HT1080 (cell line): Measurements from ENCODE around the gene SLC35G3. TPM values are rescaled to one million over a fixed set of nuclear protein-coding genes. Genes with fewer than 3 reads are reported as not detected.
"Not testable (repeated sequence)": the region's sequence is repeated elsewhere in the genome, so short reads cannot be mapped to it uniquely, and the experiment has no call there.

Source experiments
- DNase-seq: peaks from one replicate; pipeline ENCODE4 v3.0.0-alpha.2; 2015; ENCODE audit warnings: low read depth
- total RNA-seq: library from RNA; depleted of rRNA; stranded (reverse); fragments of >200 nt; shearing (Covaris generic); gene quantifications from 2 replicates; pipeline ENCODE4 v1.2.3, GENCODE V29; 2014

Gene SLC35G3
- total RNA-seq, 1 experiment from 2014 or later, result not detected

DNA sequence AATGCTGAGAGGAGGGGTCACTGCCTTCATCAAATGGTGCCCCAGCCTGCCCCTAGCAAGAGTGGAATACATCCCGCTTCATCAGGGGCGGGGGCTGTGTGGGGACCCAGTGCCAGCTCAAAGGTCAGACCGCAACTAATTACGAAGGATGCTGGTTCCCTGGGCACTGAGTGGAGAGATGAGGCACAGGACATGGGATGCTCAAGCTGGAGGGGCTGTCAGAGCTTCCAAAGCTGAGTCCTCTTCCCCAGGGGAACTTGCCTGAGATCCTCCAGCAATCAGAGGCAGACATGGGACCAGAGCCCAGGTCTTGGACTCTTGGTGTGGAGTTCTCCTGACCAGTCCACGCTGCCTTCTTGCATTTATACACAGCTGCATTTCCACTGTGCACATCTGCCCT, 27.7 kb downstream of the SLC35G3 start:
- DNase-seq, result no peak

DNA sequence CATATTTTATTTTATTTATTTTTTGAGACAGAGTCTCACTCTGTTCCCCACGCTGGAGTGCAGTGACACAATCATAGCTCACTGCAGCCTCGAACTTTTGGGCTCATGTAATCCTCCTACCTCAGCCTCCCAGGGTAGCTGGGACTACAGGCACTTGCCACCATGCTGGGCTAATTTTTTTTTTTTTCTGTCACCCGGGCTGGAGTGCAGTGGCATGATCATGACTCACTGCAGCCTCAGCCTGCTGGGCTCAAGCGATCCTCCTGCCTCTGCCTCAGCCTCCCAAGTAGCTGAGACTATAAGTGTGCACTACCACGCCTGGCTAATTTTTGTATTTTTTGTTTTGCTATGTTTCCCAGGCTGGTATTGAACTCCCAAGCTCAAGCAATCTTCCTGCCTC, 29.5 kb downstream of the SLC35G3 start:
- DNase-seq, result peak; percentile 23

DNA sequence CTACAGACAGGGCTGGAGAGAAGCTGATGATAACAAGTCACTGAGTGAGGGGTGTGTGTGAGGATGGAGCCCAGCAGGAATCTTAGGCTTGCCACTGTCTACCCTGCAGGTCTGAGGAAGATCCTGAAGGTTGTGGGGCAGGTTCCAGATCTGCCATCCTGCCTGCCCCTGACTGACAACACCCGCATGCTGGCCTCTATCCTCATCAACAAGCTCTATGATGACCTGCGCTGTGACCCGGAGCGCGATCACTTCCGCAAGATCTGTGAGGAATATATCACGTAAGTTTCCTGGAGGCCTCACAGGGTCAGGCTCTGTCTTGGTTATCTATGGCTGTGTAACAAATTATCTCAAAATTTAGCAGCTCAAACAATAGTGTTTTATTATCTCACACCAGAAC, 30.3 kb downstream of the SLC35G3 start:
- no peak for DNase-seq

DNA sequence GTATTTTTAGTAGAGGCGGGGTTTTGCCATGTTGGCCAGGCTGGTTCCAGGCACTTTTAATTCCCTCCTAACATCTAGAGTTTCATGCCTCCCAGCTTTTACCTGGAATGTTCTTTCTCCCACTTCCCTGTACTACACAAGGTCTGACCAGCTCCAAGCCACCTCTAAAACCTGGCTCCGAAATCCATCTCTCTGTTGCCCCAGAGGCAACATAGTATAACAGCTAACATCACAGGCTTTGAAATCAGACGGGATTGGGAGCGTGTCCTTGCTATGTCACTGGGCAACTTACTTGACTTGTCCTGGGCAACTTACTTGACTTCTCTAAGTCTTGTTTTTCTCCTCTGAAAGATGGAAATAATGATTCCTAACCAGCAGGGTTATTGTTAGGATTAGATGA, 31.4 kb downstream of the SLC35G3 start:
- no peak for DNase-seq

DNA sequence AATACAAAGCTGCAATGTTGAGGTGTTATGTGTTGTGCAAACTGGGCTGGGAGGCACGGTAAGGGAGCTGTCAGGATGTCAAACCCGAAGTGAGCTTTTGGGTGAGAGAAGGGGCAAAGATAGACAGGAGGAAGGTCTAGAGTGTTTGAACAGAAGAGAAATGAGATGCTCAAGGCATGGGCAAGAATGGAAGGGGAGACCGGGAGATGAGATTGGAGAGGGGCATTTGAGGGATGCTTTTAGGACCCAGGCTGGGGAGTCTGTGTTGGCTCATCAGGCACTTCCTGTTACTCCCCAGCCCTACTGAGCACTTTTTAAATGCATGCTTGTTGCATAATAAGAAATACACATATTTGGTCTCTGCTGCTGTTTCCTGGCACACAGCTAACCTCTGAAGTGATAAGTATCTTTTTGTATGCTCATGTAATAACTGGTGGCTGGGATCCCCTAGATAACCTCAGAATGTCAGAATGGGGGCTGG, 32.9 kb downstream of the SLC35G3 start:
- DNase-seq, result no peak

DNA sequence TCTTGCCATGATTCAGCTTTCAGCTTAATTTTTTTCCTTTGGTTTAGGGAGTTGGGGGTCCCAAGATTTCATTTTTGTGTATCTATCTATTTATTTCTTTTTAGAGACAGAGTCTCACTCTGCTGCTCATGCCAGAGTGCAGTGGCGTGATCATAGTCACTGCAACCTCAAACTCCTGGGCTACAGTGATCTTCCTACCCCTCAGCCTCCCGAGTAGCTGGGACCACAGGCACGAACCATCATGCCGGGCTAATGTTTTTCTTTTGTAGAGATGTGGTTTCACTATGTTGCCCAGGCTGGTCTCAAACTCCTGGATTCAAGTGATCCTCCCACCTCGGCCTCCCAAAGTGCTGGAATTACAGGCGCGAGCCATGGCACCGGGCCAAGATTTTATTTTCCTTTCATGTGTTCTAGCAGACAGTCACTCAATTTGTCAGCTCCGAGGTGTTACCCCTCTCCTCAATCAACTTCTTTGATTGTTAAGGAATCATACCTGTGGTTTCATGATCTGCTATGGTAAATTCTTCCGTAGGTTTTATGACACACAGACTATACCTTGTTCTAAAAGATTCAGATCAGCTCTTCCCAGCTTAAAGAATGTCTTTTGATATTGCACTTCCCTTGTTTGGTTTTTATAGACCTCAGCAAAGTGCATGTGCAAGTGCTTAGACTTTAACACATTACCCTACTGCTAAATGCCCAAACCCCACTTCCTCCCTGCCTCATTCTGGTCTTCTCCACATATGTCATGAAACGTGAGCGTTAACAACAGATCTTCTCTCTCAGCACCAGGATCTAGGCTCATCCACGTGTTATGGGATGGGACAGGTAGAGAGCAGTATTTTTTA, 33.6 kb downstream of the SLC35G3 start:
- no peak for DNase-seq

DNA sequence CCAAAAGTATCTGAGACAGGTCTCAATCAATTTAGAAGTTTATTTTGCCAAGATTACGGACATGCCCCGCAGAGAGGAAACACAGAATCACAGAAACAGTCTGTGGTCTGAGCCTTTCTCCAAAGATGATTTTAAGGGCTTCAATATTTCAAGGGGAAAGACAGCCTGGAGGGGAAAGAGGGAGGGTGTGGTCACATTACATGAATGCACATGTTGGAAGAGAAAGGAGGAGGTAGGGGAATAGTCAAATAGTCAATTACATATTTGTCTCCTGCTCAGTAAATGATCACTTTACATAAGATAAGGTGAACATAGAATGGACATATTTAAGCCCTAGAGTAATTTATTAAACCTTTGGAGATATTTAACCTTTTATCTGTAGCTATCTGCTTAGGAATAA, 34.3 kb downstream of the SLC35G3 start:
- no peak for DNase-seq

DNA sequence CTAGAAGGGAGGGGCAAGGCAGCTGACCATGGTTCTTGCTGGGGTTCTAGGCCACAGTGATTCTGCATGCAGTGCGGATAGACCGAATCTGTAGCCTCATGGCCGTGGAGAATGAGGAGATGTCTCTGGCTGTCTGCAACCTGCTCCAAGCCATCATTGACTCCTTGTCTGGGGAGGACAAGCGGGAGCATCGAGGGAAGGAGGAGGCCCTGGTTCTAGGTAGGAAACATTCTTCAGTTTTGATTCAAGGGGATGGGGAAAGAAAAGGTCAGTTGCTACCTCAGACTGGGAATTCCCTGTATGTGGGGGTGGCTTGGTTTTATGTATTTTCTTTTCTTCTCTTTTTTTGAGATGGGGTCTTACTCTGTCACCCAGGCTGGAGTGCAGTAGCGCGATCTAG, 38.9 kb downstream of the SLC35G3 start:
- DNase-seq, result no peak

DNA sequence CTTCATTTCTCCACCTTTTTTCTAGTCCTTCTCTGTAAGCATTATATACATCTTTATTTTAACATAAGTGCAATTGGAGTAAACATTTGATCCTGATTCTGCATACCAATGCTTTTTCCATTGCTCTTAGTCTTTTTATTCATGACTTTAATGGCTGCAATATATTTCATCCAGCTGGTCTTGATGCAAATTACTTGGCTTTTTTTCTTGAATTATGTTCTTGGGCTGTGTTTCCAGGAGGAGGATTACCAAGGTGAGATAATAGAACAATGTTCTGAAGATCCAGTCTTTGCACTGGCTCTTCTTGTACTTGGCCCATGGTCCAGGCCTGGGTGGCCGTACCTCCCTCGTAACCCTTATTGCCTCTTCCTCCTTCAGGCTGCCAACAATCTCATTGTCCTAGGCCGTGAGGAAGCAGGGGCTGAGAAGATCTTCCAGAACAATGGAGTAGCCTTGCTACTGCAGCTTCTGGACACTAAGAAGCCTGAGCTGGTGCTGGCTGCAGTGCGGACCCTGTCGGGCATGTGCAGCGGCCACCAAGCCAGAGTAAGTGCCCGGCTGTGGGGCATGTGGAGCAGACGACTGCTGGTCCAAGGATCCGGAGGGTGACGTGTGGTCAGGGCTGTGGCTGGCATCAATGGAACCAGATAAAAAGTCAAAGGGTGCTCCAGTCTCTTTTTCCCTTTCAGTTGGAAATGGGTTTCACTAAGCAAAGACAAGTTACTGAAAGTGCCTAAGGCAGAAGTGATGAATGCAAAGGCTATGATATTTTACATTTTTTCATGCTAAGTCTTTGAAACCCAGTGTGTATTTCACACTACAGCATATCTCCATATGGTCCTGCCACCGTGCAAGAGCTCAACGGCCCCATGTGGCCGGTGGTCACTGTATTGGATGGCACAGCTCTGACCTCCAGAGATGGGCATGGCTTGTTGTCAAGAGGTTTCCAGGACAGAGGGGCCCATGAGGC, 39.7 kb downstream of the SLC35G3 start:
- no peak for DNase-seq

DNA sequence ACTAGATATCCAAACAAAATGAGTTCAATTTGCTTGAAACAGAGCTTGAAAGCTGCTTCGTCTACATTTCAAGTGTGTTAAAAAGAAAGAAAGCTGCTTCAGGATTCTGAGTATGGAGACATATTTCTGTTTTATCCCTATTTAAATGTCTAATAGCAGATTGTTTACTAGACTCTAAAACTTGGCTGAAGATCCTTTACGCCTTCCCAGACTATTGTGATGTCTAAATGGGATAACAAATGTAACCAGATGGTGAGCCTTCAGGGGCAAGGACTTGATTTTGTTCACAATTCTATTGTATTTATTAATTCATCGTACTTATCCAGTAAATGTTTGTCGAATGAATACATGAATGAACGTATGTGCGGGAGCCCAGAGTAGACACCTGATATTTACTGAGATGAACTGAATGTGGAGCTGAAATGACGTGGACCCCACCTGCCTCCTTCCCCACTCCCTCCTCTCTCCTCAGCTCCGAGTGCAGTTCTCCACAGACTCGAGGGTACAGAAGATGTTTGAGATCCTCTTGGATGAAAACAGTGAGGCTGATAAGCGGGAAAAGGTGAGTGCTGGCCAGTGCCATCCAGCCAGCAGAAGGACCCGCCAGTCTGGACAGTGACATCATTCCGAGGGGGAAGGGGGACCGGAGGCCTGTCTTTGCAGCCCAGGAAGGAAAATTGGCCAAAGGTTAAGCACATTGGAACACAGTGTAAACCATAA, 41.6 kb downstream of the SLC35G3 start:
- DNase-seq, result no peak

DNA sequence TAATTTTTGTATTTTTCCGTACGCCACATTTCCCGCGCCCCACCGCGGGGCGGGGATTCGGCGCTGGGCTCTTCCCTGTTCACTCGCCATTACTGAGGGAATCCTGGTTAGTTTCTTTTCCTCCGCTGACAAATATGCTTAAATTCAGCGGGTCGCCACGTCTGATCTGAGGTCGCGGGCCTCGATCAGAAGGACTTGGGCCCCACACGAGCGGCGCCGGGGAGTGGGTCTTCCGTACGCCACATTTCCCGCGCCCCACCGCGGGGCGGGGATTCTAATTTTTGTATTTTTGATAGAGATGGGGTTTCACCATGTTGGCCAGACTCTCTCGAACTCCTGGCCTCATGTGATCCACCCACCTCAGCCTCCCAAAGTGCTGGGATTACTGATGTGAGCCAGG, 43.1 kb downstream of the SLC35G3 start:
- not testable (repeated sequence) for DNase-seq

DNA sequence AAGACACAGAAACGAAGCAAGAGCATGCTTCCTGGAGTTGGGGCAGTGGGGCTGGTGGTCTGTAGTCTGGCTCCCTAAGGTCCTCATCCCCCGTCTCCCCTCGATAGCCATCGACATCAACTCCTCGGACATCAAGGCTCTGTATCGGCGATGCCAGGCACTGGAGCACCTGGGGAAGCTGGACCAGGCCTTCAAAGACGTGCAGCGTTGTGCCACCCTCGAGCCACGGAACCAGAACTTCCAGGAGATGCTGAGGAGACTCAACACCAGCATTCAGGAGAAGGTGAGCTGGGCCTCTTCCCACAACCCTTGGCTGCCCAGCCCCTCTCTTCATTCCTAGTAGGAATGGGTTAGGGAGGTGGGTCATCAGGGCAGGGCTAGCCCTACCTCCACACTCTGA, 44.3 kb downstream of the SLC35G3 start:
- DNase-seq, result no peak

DNA sequence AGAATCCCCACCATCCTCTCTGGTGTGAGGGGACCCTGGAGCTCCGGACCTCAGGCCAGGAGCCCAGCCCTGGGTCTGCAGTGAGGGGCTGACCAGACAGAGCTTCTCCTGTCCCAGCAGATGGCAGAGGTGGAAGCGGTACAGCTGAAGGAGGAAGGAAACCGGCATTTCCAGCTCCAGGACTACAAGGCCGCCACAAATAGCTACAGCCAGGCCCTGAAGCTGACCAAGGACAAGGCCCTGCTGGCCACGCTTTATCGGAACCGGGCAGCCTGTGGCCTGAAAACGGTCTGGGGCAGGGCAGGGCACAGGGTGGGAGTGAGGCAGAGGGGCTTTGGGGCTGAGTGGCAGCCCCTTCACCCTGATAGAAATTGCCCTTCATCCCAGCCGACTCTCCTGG, 46.0 kb downstream of the SLC35G3 start:
- DNase-seq, result no peak

DNA sequence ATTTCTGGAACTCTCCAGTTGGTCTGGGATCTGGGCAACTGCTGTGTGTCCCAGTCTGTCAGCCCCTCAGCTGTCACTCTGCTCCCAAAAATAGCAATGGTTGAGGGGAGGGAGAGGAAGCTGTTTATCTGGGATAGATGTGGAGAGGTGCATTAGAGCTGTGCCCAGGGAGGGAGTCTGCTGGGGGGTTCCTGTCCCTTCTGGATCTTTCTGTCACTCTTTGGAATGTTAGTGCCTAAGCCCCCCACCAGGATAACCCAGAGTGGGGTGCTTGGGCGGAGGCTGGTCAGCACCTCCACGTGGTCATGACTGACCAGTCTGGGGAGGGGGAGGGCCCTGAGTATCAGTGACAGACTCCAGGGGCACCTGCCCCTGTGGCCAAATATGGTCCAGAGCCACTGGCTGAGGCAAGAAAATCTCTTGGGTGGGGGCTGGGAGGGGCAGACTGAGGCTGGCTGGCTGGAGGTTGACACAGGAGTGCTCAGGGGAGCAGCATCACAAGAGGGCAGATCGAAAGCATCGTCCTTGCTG, 46.8 kb downstream of the SLC35G3 start, which contains the start of gene UNC45B:
TSS of gene UNC45B (plus strand) at position 443 of the 531 bp plus-strand sequence. CDS start 447 bp downstream, outside the sequence.
- no peak for DNase-seq

DNA sequence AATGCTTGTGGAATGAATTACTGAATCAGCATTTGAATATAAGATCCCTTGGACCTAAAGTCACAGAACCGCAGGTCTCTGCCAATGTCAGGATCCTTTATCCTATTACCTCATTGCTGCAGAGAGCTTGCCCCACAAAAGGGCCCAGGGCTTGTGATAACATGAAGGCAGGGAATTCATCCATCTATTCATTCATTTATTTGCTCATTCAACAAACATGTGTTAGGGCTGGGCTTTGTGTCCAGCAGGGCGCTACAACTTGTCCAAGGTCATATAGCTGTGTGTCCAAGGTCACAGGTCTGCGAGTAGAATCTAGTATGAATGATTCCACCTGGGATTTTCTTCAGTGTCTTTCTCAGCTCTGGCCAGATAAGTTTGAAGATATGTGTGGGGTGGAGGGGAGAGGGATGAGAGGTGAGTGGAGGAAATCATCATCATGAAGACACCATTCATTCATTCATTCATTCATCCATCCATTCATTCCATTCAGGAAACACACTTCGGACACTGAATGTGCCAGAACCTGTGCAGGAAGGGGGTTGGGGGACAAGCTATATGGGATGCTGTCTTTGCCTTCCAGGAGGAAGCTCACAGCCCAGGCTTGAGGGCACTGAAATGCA, 47.9 kb downstream of the SLC35G3 start:
- no peak for DNase-seq

DNA sequence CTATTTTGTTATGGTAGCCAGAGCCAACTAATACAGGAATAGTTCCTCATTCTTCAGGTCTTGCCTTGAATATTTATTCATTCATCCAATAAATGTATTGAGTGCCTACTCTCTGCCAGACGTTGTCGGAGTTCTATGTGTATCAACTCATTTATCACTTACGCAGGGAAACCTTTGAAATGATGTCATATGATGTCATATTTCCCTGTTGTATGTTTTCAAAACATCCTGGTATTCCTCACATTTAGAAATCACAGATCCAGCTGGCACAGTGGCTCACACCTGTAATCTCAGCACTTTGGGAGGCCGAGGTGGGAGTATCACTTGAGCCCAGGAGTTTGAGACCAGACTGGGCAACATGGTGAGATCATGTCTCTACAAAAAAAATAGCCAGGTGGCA, 49.4 kb downstream of the SLC35G3 start:
- DNase-seq, result no peak
